ENCODE results near the gene ELFN2. TPM values are rescaled to one million over a fixed set of nuclear protein-coding genes. Genes with fewer than 3 reads are reported as not detected.

ELFN2 gene
- total RNA-seq, 1 donor from 2014 or later, result 0.26 TPM

DNA sequence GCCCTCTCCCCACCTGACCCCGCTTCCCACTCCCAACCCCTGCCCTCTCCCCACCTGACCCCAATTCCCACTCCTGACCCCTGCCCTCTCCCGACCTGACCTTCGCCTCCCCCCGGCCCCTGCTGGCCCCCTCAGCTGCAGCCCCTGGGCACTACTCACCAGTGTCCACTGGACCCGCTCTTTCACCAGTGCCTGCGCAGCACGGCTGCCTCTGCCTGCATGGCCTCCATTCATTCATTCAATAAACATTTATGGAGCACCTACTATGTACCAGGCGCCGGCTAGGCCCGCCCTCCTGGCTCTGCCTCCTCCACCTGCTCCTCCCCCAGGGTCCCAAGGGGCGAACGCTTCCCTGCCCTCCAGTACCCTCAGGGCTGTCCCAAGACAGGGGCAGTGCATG is 42.6 kb downstream of the ELFN2 start:
- Histone ChIP-seq H3K36me3 (ENCODE audit: control insufficient read depth, insufficient read depth, low read length) (no peaks in the 10 kb centered on the region), H3K27me3 (ENCODE audit: control insufficient read depth, insufficient read depth, low read length) (peaks cover 7% of the 10 kb centered on the region), H3K4me3 (ENCODE audit: low read depth, low read length) (no peak overlapping the region)
- TF ChIP-seq, protein P1, sequence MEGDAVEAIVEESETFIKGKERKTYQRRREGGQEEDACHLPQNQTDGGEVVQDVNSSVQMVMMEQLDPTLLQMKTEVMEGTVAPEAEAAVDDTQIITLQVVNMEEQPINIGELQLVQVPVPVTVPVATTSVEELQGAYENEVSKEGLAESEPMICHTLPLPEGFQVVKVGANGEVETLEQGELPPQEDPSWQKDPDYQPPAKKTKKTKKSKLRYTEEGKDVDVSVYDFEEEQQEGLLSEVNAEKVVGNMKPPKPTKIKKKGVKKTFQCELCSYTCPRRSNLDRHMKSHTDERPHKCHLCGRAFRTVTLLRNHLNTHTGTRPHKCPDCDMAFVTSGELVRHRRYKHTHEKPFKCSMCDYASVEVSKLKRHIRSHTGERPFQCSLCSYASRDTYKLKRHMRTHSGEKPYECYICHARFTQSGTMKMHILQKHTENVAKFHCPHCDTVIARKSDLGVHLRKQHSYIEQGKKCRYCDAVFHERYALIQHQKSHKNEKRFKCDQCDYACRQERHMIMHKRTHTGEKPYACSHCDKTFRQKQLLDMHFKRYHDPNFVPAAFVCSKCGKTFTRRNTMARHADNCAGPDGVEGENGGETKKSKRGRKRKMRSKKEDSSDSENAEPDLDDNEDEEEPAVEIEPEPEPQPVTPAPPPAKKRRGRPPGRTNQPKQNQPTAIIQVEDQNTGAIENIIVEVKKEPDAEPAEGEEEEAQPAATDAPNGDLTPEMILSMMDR (IDR thresholded peaks at IDR 0.05; ENCODE audit: insufficient read depth, low read length, severe bottlenecking), result no peak
- FAIRE-seq, result no peak
- no peak for DNase-seq (ENCODE audit: low read depth)

DNA sequence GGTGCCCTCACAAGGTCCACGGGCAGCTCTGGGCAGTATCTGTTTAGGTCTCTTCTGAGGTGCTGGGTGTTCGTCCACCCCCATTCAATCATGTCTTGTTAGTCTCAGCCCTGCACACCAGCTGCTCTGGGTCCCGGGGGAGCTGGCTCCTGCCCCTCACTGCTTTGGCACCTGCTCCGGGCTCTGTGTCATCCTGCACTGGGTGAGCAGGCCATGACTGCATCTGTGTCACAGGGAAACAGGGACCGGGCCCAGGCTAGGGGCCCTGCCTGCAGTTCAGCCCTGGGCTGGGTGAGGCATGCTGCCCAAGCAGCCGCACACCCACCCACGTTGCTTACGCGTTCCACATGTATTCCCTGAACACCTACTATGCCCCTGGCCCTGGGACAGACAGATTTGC is 43.9 kb downstream of the ELFN2 start:
- no peak overlapping the region for H3K4me3 ChIP-seq (ENCODE audit: low read depth, low read length)
- TF ChIP-seq, protein P1 (IDR thresholded peaks at IDR 0.05; ENCODE audit: insufficient read depth, low read length, severe bottlenecking), result no peak
- FAIRE-seq (no peak), DNase-seq (ENCODE audit: low read depth) (no peak)
- H3K36me3 ChIP-seq (ENCODE audit: control insufficient read depth, insufficient read depth, low read length), result no peaks in the 10 kb centered on the region
- H3K27me3 ChIP-seq (ENCODE audit: control insufficient read depth, insufficient read depth, low read length), result peaks cover 7% of the 10 kb centered on the region

- Histone ChIP-seq H3K4me3 (ENCODE audit: low read depth, low read length) (no peak overlapping the region), H3K36me3 (ENCODE audit: control insufficient read depth, insufficient read depth, low read length) (no peaks in the 10 kb centered on the region), H3K27me3 (ENCODE audit: control insufficient read depth, insufficient read depth, low read length) (peaks cover 5% of the 10 kb centered on the region)
- DNase-seq (ENCODE audit: low read depth), result peak; percentile 2
- FAIRE-seq, result no peak
- TF ChIP-seq, protein P1 (IDR thresholded peaks at IDR 0.05; ENCODE audit: insufficient read depth, low read length, severe bottlenecking), result no peak
These were observed 45.8 kb downstream of the ELFN2 start for GRCh38 chr22:37381489-37381888.

DNA sequence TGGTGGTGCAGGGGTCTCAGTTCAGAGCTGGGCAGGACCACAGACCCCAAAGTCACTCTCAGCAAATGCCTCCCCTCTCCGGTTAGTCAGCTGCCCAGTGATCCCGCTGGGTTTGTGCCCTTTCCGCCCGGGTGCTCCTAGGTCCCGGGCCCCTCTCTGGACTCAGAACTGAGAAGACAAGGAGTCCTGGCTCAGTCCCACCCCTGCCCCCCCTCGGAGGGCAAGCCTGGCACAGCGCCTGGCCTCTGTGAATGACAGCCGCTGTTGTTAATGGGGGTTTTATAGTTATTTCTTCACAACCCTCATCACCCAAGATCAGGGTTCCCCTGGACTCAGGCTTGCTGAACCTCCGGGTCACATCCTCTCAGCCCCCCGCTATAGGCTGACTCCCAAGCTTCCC is 47.6 kb downstream of the ELFN2 start:
- FAIRE-seq (no peak), DNase-seq (ENCODE audit: low read depth) (no peak)
- TF ChIP-seq, protein P1 (IDR thresholded peaks at IDR 0.05; ENCODE audit: insufficient read depth, low read length, severe bottlenecking), result no peak
- H3K36me3 ChIP-seq (ENCODE audit: control insufficient read depth, insufficient read depth, low read length), result no peaks in the 10 kb centered on the region
- peaks cover 5% of the 10 kb centered on the region for H3K27me3 ChIP-seq (ENCODE audit: control insufficient read depth, insufficient read depth, low read length)
- no peak overlapping the region for H3K4me3 ChIP-seq (ENCODE audit: low read depth, low read length)

DNA sequence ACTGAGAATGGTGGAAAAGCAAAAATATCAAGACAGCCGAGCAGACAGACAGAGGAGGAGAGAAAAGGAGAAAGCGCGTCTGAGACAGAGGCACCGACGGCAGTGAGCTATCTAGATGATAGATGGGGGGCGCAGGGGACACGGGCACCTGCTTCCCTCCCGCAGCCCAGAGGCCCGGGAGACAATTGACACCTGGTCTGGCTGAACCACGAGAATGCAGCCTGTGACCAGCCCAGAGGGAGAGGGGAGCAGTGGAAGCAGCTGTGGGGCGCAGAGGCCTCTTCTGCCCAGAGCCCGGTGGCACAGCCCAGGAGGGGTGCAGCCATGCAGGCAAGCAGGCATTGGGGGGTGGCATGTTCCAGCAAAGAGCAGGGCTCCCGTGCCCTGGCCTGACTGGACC is 48.2 kb downstream of the ELFN2 start:
- FAIRE-seq (no peak), DNase-seq (ENCODE audit: low read depth) (no peak)
- H3K27me3 ChIP-seq (ENCODE audit: control insufficient read depth, insufficient read depth, low read length), result peaks cover 5% of the 10 kb centered on the region
- no peaks in the 10 kb centered on the region for H3K36me3 ChIP-seq (ENCODE audit: control insufficient read depth, insufficient read depth, low read length)
- no peak overlapping the region for H3K4me3 ChIP-seq (ENCODE audit: low read depth, low read length)
- TF ChIP-seq, protein P1 (IDR thresholded peaks at IDR 0.05; ENCODE audit: insufficient read depth, low read length, severe bottlenecking), result no peak

- DNase-seq (ENCODE audit: low read depth), result peak; percentile 5
- TF ChIP-seq, protein P1 (IDR thresholded peaks at IDR 0.05; ENCODE audit: insufficient read depth, low read length, severe bottlenecking), result no peak
- H3K27me3 ChIP-seq (ENCODE audit: control insufficient read depth, insufficient read depth, low read length), result peaks cover 5% of the 10 kb centered on the region
- H3K4me3 ChIP-seq (ENCODE audit: low read depth, low read length), result no peak overlapping the region
- H3K36me3 ChIP-seq (ENCODE audit: control insufficient read depth, insufficient read depth, low read length), result no peaks in the 10 kb centered on the region
- FAIRE-seq, result no peak
These were observed 48.6 kb downstream of the ELFN2 start for GRCh38 chr22:37378642-37379058.

All from bronchial epithelial cell (primary cell).